IPS DF 6.9 (cell line): Measurements from ENCODE around the gene MMS19.
"Not testable (repeated sequence)": the region's sequence is repeated elsewhere in the genome, so short reads cannot be mapped to it uniquely, and the experiment has no call there.

Experiments
- DNase-seq: peaks from one replicate; pipeline ENCODE4 v3.0.0-alpha.2; 2013; ENCODE audit warnings: low read depth, low spot score
- H3K27ac ChIP-seq: one replicate; pipeline ENCODE4 v1.5.1; 2013; ENCODE audit warnings: low read length, control low read depth
- H3K27me3 ChIP-seq: 2 replicates; pipeline ENCODE4 v1.6.1; 2013; ENCODE audit warnings: mild to moderate bottlenecking, low read length; ENCODE audit not compliant: control insufficient read depth, insufficient read depth
- H3K36me3 ChIP-seq: 2 replicates; pipeline ENCODE4 v1.6.1; 2013; ENCODE audit warnings: low read length; ENCODE audit not compliant: control insufficient read depth, insufficient read depth
- H3K4me1 ChIP-seq: 2 replicates; pipeline ENCODE4 v1.6.1; 2013; ENCODE audit warnings: low read length; ENCODE audit not compliant: control insufficient read depth, insufficient read depth
- H3K4me3 ChIP-seq: 2 replicates; pipeline ENCODE4 v1.5.1; 2013; ENCODE audit warnings: mild to moderate bottlenecking, low read length
- H3K9me3 ChIP-seq: 2 replicates; pipeline ENCODE4 v1.6.1; 2013; ENCODE audit warnings: low read length, inconsistent platforms; ENCODE audit not compliant: control insufficient read depth, insufficient read depth
- WGBS: extraction: QIAGEN DNeasy Blood & Tissue Kit; methylation state at CpG from one replicate; pipeline ENCODE4 v1.1.7; 2013; ENCODE audit warnings: mixed read lengths, missing lambda C conversion rate; ENCODE audit not compliant: insufficient read length, insufficient coverage; 5-methylcytosine and 5-hydroxymethylcytosine counted together

MMS19 gene

DNA sequence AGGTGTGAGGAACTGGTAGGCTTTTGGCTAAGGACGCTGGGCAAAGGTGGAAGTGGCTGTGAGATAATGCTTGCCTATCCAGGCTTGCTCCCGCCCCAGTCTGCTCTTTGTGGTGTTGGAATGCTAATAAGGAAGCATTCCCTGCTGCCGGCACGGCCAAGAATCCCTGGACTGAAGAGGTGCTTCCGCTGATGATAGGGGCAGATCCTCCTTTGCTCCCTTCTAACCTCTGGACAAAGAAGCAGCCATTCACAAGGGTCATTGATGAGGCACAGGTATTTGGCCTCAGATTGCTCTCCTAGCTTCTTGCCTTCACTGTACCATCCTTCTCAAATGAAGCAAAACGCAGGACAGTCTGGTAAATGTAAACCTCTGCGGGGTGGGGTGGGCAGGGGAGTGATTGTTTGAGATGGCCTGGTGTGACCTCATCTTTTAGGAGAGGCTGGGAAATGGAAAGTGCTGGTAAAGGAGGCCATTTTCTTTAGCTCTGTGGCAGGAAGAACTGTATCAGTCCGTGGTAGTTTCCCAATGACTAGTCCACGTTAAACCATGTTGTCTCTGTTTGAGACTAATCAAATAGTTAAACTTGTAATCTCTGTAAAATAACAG lies 70.5 kb downstream of the MMS19 start:
- peak overlapping the region; percentile 76; the same call in 1 of the 2 replicates for H3K4me3 ChIP-seq
- H3K27me3 ChIP-seq, result no peaks in the 10 kb centered on the region
- peak overlapping the region; percentile 4 for H3K27ac ChIP-seq
- H3K9me3 ChIP-seq, result no peaks in the 10 kb centered on the region
- DNase-seq, result no peak
- H3K36me3 ChIP-seq, result peaks cover 11% of the 10 kb centered on the region; the same call in 1 of the 2 replicates
- WGBS, result no CpG with 5 or more reads among the region's 9 CpGs
- H3K4me1 ChIP-seq, result peaks cover 2% of the 10 kb centered on the region; the same call in 1 of the 2 replicates

DNA sequence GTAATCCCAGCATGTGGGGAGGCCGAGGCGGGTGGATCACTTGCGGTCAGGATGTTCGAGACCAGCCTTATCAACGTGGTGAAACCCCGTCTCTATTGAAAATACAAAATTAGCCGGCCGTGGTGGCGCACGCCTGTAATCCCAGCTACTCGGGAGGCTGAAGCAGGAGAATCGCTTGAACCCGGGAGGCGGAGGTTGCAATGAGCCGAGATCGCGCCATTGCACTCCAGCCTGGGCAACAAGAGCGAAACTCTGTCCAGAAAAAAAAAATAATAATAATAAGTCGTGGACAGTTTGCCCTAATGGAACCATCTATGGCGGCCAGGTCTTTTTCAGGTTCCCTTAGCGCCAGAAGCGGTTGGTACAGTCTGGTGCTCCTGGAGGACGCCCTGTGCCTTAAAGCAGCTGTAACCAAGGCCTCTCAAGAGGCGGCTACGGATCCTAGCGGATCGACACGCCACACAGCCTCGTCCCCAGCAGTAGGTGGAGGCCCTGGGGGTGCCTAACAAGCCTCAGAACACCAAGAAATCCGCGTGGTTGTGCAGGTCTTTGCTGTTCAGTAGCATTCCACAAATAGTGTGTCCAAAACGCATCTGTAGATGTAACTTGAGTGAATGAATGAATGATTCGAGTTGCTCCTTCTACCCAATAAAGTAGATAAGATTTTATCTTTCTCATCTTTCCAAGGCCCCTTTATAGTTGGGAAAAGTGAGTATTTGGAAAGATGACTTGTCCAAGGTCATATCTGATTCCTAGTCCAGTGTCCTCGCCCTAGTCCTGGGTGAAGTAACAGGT lies 71.2 kb downstream of the MMS19 start:
- H3K4me1 ChIP-seq, result peaks cover 2% of the 10 kb centered on the region; the same call in 1 of the 2 replicates
- peaks cover 9% of the 10 kb centered on the region; the same call in 1 of the 2 replicates for H3K36me3 ChIP-seq
- WGBS, result no CpG with 5 or more reads among the region's 34 CpGs
- no peaks in the 10 kb centered on the region for H3K27me3 ChIP-seq
- DNase-seq, result no peak
- H3K4me3 ChIP-seq, result peak overlapping the region; percentile 76
- H3K9me3 ChIP-seq, result no peaks in the 10 kb centered on the region
- H3K27ac ChIP-seq, result peak overlapping the region; percentile 4

DNA sequence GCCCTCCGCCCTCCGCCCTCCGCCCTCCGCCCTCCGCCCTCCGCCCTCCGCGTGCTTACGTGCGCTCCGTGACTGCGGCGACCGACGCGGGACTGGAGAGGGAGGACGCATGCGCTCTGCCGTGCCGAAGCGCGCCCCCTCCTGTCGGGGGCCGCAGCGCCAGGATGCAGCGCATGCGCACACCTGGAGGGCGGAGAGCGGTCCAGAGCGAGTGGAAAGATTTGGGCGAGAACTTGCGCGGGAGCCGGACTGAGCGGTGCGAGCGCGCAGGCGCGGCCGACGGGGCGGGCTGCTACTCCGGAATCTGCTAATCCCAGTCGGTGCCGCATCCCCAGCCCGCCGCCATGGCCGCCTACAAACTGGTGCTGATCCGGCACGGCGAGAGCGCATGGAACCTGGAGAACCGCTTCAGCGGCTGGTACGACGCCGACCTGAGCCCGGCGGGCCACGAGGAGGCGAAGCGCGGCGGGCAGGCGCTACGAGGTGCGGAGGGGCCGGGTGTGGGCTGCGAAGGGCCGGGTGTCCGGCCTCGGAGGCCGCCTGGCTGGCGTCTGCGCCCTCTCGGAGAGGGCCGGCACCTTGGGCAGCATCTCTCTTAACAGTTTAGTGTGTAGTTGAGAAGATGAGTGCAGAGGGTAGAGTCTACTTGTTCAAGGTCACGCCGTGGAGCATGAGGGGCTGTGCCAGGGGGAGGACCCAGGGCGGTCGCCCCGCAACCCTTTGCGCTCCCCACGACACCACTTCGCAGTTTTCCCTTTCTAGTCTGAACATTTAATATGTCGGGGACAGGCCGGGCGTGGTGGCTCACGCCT lies 72.1 kb downstream of the MMS19 start, which contains the start of gene PGAM1:
Gene PGAM1 (plus strand): TSS at position 228 of the 812 bp plus-strand sequence. CDS start 117 bp downstream, at position 345.
- DNase-seq, result peak; percentile 97
- H3K27ac ChIP-seq, result no peak within 1 kb of the TSS
- H3K4me1 ChIP-seq, result peaks cover 2% of the 10 kb centered on the region; the same call in 1 of the 2 replicates
- no peaks in the 10 kb centered on the region for H3K9me3 ChIP-seq
- peak within 1 kb of the TSS; percentile 76 for H3K4me3 ChIP-seq
- H3K36me3 ChIP-seq, result peaks cover 2% of the 10 kb centered on the region; the same call in 1 of the 2 replicates
- WGBS, result no CpG with 5 or more reads among the region's 90 CpGs
- no peaks in the 10 kb centered on the region for H3K27me3 ChIP-seq

DNA sequence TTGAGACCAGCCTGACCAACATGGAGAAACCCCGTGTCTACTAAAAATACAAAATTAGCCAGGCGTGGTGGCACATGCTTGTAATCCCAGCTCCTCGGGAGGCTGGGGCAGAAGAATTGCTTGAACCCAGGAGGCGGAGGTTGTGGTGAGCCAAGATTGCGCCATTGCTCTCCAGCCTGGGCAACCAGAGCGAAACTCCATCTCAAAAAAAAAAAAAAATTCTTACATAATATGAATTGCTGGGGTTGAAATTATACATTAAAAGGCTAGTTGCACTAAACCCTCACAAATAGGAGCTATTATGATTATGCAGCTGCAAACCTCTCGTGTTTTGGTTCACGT lies 74.5 kb downstream of the MMS19 start:
- not testable (repeated sequence) for H3K4me3 ChIP-seq, H3K4me1 ChIP-seq, H3K36me3 ChIP-seq, H3K27ac ChIP-seq, H3K27me3 ChIP-seq, DNase-seq, H3K9me3 ChIP-seq
- no CpG with 5 or more reads among the region's 8 CpGs for WGBS

DNA sequence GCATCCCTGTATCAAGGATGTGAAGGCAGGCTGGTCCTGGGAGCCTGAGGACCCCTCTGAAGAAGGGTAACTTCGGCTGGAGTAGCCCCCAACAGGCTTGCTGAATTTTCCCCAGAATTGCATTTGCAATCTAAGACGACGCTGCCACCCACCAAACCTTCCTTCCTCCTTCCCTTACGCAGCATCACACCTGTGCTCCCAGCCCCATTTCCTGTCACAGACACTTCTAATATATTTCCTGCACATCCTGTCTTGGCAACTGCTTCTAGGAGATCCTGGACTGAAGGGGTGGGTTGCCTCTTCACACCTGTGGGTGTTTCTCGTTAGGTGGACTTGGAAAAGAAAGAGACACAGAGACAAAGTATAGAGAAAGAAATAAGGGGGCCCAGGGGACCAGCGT lies 81.7 kb downstream of the MMS19 start:
- WGBS, result no CpG with 5 or more reads among the region's 6 CpGs
- Histone ChIP-seq H3K27me3 (no peaks in the 10 kb centered on the region), H3K27ac (no peak overlapping the region), H3K9me3 (no peaks in the 10 kb centered on the region), H3K4me1 (peaks cover 3% of the 10 kb centered on the region; the same call in 1 of the 2 replicates), H3K4me3 (no peak overlapping the region), H3K36me3 (no peaks in the 10 kb centered on the region)
- DNase-seq, result no peak

- Histone ChIP-seq H3K9me3 (no peaks in the 10 kb centered on the region), H3K36me3 (no peaks in the 10 kb centered on the region), H3K4me3 (no peak overlapping the region), H3K4me1 (no peaks in the 10 kb centered on the region), H3K27ac (no peak overlapping the region), H3K27me3 (no peaks in the 10 kb centered on the region)
- DNase-seq, result no peak
- no CpG with 5 or more reads among the region's 10 CpGs for WGBS
Observed at GRCh38 chr10:97412891-97413304, 85.3 kb downstream of the MMS19 start.

DNA sequence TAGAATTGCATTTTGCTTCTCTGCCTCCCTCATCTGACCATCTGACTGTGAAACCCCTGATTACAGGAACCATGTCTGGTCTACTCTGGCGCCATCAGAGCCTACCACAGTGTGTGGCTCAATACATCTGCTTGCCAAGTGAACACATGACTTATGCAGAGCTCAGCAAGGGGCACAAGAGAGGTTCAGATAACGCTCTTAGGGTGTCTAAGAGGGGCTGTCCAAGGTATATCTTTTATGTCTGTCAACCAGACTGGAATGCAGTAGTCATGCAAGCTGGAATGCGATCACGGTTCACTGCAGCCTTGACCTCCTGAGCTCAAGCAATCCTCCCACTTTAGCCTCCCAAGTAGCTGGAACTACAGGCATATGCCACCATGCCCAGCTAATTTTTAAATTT lies 86.8 kb downstream of the MMS19 start:
- H3K36me3 ChIP-seq, result no peaks in the 10 kb centered on the region
- WGBS, result no CpG with 5 or more reads among the region's 4 CpGs
- no peak overlapping the region for H3K27ac ChIP-seq
- H3K4me1 ChIP-seq, result no peaks in the 10 kb centered on the region
- no peaks in the 10 kb centered on the region for H3K27me3 ChIP-seq
- no peak overlapping the region for H3K4me3 ChIP-seq
- H3K9me3 ChIP-seq, result no peaks in the 10 kb centered on the region
- no peak for DNase-seq

GRCh38 chr10:97408496-97408992 lies 89.7 kb downstream of the MMS19 start:
- WGBS, result no CpG with 5 or more reads among the region's 10 CpGs
- no peak overlapping the region for H3K4me3 ChIP-seq
- DNase-seq, result no peak

More at GRCh38 chr10:97408496-97408992, 89.7 kb downstream of the MMS19 start:
- H3K4me1 ChIP-seq, result no peaks in the 10 kb centered on the region
- H3K36me3 ChIP-seq, result no peaks in the 10 kb centered on the region
- no peak overlapping the region for H3K27ac ChIP-seq
- no peaks in the 10 kb centered on the region for H3K27me3 ChIP-seq
- no peaks in the 10 kb centered on the region for H3K9me3 ChIP-seq
